Neutrophil (primary cell): ENCODE measurements around the gene PFN1.
"Not testable (repeated sequence)": the region's sequence is repeated elsewhere in the genome, so short reads cannot be mapped to it uniquely, and the experiment has no call there.

ENCODE experiments used
- H3K27ac ChIP-seq: fragments of 200-600 bp; sonication (generic); 2 replicates; pipeline ENCODE4 v1.5.1; 2016; ENCODE audit warnings: mild to moderate bottlenecking, moderate library complexity
- H3K27me3 ChIP-seq: fragments of 200-600 bp; sonication (generic); 2 replicates; pipeline ENCODE4 v1.6.0; 2016; ENCODE audit warnings: mild to moderate bottlenecking
- H3K36me3 ChIP-seq: fragments of 200-600 bp; sonication (generic); 2 replicates; pipeline ENCODE4 v1.5.1; 2017
- H3K4me1 ChIP-seq, 2 experiments: fragments of 200-600 bp in 1 of 2; sonication (generic) in 1 of 2; 1 replicate in 1 of 2; 2 replicates in 1 of 2; pipeline versions ENCODE4 v1.5.1 to v1.6.1; 2013 to 2016; ENCODE audit warnings: low read depth in 1 of 2, low read length in 1 of 2, mild to moderate bottlenecking in 1 of 2, moderate library complexity in 1 of 2; ENCODE audit not compliant: control insufficient read depth in 1 of 2, insufficient read depth in 1 of 2
- H3K4me3 ChIP-seq, 2 experiments: fragments of 200-600 bp in 1 of 2; sonication (generic) in 1 of 2; 1 replicate in 1 of 2; 2 replicates in 1 of 2; pipeline ENCODE4 v1.5.1; 2013 to 2016; ENCODE audit warnings: low read depth in 1 of 2, low read length in 1 of 2, mild to moderate bottlenecking in 1 of 2, moderate library complexity in 1 of 2
- H3K9me3 ChIP-seq: fragments of 200-600 bp; sonication (generic); 2 replicates; pipeline ENCODE4 v1.5.1; 2016
- TF ChIP-seq, protein P1 (sequence below): fragments of 200-600 bp; sonication (generic); IDR thresholded peaks from 2 replicates; pipeline ENCODE4 v1.5.1; 2016; ENCODE audit warnings: antibody characterized with exemption

The PFN1 gene

DNA sequence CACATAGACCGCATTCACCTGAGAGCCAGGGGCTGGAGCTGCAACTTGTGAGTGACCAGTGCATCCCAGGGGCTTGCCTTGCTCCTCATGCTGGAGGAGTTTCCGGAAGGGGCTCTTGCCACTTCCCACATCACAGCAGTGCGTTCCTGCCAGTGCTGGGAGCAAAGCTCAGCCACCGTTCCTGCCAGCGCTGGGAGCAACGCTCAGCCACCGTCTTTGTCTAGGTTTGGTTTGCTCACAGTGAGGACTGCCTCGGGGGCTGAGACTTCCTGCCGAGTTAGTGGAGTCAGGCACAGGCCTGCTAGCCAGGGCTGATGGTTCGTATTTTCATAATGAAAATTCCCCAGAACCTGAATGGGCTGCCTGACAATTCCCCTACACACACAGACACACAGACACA, 40.0 kb downstream of the PFN1 start:
- H3K4me3 ChIP-seq = no peak overlapping the region
- H3K27ac ChIP-seq = no peak overlapping the region
- H3K36me3 ChIP-seq = no peaks in the 10 kb centered on the region
- no peaks in the 10 kb centered on the region for H3K9me3 ChIP-seq
- H3K27me3 ChIP-seq = peaks cover 27% of the 10 kb centered on the region
- H3K4me1 ChIP-seq = peaks cover 6 to 10% of the 10 kb centered on the region in 2 experiments
- TF ChIP-seq, protein P1, sequence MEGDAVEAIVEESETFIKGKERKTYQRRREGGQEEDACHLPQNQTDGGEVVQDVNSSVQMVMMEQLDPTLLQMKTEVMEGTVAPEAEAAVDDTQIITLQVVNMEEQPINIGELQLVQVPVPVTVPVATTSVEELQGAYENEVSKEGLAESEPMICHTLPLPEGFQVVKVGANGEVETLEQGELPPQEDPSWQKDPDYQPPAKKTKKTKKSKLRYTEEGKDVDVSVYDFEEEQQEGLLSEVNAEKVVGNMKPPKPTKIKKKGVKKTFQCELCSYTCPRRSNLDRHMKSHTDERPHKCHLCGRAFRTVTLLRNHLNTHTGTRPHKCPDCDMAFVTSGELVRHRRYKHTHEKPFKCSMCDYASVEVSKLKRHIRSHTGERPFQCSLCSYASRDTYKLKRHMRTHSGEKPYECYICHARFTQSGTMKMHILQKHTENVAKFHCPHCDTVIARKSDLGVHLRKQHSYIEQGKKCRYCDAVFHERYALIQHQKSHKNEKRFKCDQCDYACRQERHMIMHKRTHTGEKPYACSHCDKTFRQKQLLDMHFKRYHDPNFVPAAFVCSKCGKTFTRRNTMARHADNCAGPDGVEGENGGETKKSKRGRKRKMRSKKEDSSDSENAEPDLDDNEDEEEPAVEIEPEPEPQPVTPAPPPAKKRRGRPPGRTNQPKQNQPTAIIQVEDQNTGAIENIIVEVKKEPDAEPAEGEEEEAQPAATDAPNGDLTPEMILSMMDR = no peak

DNA sequence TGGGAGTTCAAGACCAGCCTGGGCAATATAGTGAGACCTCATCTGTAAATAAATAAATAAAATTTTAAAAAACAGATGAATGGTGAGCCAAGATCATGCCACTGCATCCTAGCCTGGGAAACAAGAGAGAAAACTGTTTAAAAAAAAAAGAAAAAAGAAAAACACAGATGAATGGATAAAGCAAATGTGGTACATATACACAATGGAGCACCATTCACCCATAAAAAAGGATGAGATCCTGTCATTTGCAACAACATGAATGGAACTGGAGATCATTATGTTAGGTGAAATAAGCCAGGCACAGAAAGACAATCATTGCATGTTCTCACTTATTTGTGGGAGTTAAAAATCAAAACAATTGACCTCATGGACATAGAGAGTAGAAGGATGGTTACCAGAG, 41.7 kb downstream of the PFN1 start:
- Histone ChIP-seq H3K4me1 (peaks cover 19 to 27% of the 10 kb centered on the region in 2 experiments), H3K27me3 (peaks cover 44% of the 10 kb centered on the region)
- not testable (repeated sequence) for H3K27ac ChIP-seq, H3K4me3 ChIP-seq, H3K9me3 ChIP-seq, H3K36me3 ChIP-seq

DNA sequence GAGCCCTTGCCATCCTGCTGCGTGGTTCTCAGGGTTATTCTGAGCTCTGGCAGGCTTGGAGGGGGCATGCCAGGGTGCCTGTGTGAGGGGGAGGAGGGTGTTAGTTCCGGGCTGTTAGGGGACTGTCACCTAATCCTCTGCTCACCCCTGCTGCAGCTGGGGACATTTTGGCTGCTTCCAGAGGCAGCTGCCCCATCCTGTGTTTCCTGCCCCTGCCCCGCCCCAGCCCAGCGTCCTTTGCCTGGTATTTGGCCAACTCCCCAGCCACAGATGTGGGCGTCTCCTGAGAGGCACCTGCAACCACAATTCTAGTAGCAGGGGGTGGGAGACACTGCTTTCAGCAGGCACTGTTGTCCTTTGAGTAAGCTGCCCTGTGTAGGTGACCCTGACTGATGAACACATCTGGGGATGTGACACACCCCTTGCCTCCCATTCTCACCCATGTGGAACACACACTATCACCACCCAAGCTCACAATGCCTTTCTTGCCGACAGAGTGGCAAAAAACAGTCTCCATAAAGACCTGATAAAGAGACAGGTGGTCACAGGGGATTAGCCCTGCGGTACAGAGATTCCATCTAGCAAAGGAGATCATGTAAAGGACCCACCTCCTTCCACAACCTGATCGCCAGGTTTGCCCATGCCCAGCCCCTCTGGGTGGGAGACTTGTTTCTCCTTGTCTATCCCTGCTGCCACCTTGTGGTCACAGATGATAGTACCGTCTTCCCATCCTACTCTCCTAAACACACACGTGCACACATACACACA, 45.1 kb downstream of the PFN1 start, which contains the start of gene CHRNE:
TSS of gene CHRNE (minus strand) at position 48 of the 768 bp plus-strand sequence. CDS start at position 13, 35 bp downstream.
- Histone ChIP-seq H3K27me3 (peaks cover 74% of the 10 kb centered on the region), H3K36me3 (no peaks in the 10 kb centered on the region), H3K27ac (peak within 1 kb of the TSS; percentile 95), H3K9me3 (no peaks in the 10 kb centered on the region), H3K4me1 (peaks cover 37 to 49% of the 10 kb centered on the region in 2 experiments), H3K4me3 (peak within 1 kb of the TSS; percentile 63 to 86)
- TF ChIP-seq, protein P1 = peak; percentile 82

GRCh38 chr17:4902540-4902939, 45.8 kb downstream of the PFN1 start:
- H3K27me3 ChIP-seq = peaks cover 75% of the 10 kb centered on the region
- H3K4me3 ChIP-seq = peak overlapping the region in 1 of 2 experiments; percentile 63
- peaks cover 37 to 49% of the 10 kb centered on the region in 2 experiments for H3K4me1 ChIP-seq
- TF ChIP-seq, protein P1 = no peak
- H3K27ac ChIP-seq = peak overlapping the region; percentile 95
- no peaks in the 10 kb centered on the region for H3K9me3 ChIP-seq
- peaks cover 3% of the 10 kb centered on the region for H3K36me3 ChIP-seq

- H3K36me3 ChIP-seq = peaks cover 10% of the 10 kb centered on the region
- no peaks in the 10 kb centered on the region for H3K9me3 ChIP-seq
- H3K27me3 ChIP-seq = peaks cover 74% of the 10 kb centered on the region
- H3K4me1 ChIP-seq = peaks cover 37 to 49% of the 10 kb centered on the region in 2 experiments
- TF ChIP-seq, protein P1 = no peak
- H3K27ac ChIP-seq = peak overlapping the region; percentile 95
- peak overlapping the region; percentile 63 to 86 for H3K4me3 ChIP-seq
Measured at GRCh38 chr17:4901648-4902344, 46.5 kb downstream of the PFN1 start.
